RWPE1 (cell line): ENCODE data around the gene IFNL3.
A peak's percentile ranks its signal among the peaks of the same experiment; 100 is the strongest.

Experiments used
- CTCF ChIA-PET: fragments of 350-600 bp; sonication (Branson Sonifier 250); formaldehyde crosslinking; extraction: SDS; loops from one replicate; lab custom pipeline; 2021; lab: Yijun Ruan, JAX
- POLR2A ChIA-PET: fragments of 400-600 bp; formaldehyde crosslinking; extraction: SDS; loops from one replicate; lab custom pipeline; 2020; ENCODE audit warnings: antibody characterized with exemption; ENCODE audit not compliant: low non-redundant PET; lab: Yijun Ruan, JAX
- DNase-seq: peaks from one replicate; pipeline ENCODE4 v3.0.0; 2012; ENCODE audit warnings: low spot score
- H3K27ac ChIP-seq: fragments of 450-650 bp; 2 replicates; pipeline ENCODE4 v1.5.1; 2017
- TF ChIP-seq, protein P1 (sequence below): fragments of 450-650 bp; conservative IDR thresholded peaks from 2 replicates; pipeline ENCODE4 v1.5.1; 2017; ENCODE audit warnings: low read depth, mild to moderate bottlenecking

Gene IFNL3

GRCh38 chr19:39197808-39198207, 47.0 kb downstream of the IFNL3 start:
- H3K27ac ChIP-seq = no peak overlapping the region
- ChIA-PET POLR2A (no interaction called here), CTCF (interaction anchor here (0.6 to 1.3 kb wide), 3 partner anchors 10 to 236 kb away, joined by 3 to 5 read pairs (median 4); no protein-coding TSS in a partner anchor)
- TF ChIP-seq, protein P1, sequence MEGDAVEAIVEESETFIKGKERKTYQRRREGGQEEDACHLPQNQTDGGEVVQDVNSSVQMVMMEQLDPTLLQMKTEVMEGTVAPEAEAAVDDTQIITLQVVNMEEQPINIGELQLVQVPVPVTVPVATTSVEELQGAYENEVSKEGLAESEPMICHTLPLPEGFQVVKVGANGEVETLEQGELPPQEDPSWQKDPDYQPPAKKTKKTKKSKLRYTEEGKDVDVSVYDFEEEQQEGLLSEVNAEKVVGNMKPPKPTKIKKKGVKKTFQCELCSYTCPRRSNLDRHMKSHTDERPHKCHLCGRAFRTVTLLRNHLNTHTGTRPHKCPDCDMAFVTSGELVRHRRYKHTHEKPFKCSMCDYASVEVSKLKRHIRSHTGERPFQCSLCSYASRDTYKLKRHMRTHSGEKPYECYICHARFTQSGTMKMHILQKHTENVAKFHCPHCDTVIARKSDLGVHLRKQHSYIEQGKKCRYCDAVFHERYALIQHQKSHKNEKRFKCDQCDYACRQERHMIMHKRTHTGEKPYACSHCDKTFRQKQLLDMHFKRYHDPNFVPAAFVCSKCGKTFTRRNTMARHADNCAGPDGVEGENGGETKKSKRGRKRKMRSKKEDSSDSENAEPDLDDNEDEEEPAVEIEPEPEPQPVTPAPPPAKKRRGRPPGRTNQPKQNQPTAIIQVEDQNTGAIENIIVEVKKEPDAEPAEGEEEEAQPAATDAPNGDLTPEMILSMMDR = no peak
- DNase-seq = peak; percentile 43

- DNase-seq = no peak
- POLR2A ChIA-PET = no interaction called here
- TF ChIP-seq, protein P1 = no peak
- H3K27ac ChIP-seq = no peak within 1 kb of the TSS
- CTCF ChIA-PET = interaction anchor here (1.2 kb wide), 1 partner anchor 11 kb away, joined by 4 read pairs; no protein-coding TSS in a partner anchor
These were observed 47.8 kb downstream of the IFNL3 start, which contains the start of gene NCCRP1 for GRCh38 chr19:39196860-39197562. Gene NCCRP1 (plus strand): TSS chr19:39196964. CDS start chr19:39196983, 19 bp downstream.

- DNase-seq = no peak
- ChIA-PET POLR2A (no interaction called here), CTCF (interaction anchor here (1.2 kb wide), 1 partner anchor 86 kb away, joined by 3 read pairs; no protein-coding TSS in a partner anchor)
These were observed 48.5 kb downstream of the IFNL3 start for GRCh38 chr19:39196320-39196719.

GRCh38 chr19:39195755-39196154, 49.1 kb downstream of the IFNL3 start:
- ChIA-PET POLR2A (no interaction called here), CTCF (interaction anchor here (1.2 kb wide), 1 partner anchor 86 kb away, joined by 3 read pairs; no protein-coding TSS in a partner anchor)
- H3K27ac ChIP-seq = no peak overlapping the region
- no peak for DNase-seq
- TF ChIP-seq, protein P1 = no peak

More at GRCh38 chr19:39196320-39196719, 48.5 kb downstream of the IFNL3 start:
- no peak overlapping the region for H3K27ac ChIP-seq
- TF ChIP-seq, protein P1 = no peak

DNA sequence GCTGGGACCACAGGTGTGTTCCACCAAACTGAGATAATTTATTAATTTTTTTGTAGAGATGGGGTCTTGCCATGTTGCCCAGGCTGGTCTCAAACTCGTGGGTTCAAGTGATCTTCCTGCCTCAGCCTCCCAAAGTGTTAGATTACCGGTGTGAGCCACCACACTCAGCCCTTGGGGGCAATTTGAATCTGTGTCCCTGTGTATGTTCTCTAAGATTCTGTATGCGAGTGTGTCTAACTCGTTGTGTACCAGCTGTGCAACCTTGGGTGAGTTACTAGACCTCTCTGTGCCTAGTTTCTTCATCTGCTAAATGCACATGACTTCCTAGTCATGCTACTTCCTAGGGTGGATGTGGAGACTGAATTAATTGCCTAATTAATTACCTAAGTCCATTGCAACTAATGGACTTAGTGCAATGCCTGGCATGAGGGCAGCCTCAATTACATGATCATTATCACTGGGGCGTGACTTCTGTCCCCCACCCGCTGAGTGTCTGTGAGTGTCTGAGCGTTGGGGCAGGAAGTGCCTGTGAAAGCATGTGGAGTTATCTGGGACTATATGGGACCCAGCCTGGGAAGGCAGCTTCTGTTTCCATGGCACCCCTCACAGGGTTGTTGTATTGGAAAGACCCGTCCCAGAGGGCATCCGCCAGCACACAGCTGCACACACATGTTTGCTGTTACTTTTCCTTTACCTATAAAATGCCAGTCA, 49.8 kb downstream of the IFNL3 start:
- TF ChIP-seq, protein P1 = no peak
- POLR2A ChIA-PET = no interaction called here
- no peak overlapping the region for H3K27ac ChIP-seq
- CTCF ChIA-PET = interaction anchor here (1.2 kb wide), 1 partner anchor 85 kb away, joined by 3 read pairs; no protein-coding TSS in a partner anchor
- DNase-seq = no peak

- POLR2A ChIA-PET = no interaction called here
- TF ChIP-seq, protein P1 = no peak
- CTCF ChIA-PET = no interaction called here
These were observed 51.0 kb downstream of the IFNL3 start for GRCh38 chr19:39193803-39194202.

More at GRCh38 chr19:39193803-39194202, 51.0 kb downstream of the IFNL3 start:
- H3K27ac ChIP-seq = no peak overlapping the region
- DNase-seq = no peak
